Measurements from ENCODE around the gene HLCS.

DNA sequence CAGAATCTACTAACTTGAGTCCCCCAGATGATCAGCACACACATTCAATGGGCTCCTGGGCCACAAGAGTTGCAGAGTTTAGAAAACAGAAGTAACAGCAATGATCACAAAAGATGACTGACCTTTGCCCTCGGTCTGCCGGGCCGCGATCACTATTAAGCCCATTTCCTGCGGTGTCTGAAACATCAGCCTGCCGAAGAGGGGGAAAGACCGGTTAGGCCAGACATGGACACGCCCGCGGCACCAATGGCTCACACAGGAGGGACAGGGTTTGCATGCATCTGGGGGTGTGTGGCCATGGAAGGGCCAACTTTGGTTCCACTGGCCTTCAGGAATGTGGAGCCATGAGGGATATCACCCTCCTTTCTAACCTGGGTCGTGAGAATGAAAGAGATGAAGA, 199.4 kb downstream of the HLCS start:
- TF ChIP-seq, protein P1, sequence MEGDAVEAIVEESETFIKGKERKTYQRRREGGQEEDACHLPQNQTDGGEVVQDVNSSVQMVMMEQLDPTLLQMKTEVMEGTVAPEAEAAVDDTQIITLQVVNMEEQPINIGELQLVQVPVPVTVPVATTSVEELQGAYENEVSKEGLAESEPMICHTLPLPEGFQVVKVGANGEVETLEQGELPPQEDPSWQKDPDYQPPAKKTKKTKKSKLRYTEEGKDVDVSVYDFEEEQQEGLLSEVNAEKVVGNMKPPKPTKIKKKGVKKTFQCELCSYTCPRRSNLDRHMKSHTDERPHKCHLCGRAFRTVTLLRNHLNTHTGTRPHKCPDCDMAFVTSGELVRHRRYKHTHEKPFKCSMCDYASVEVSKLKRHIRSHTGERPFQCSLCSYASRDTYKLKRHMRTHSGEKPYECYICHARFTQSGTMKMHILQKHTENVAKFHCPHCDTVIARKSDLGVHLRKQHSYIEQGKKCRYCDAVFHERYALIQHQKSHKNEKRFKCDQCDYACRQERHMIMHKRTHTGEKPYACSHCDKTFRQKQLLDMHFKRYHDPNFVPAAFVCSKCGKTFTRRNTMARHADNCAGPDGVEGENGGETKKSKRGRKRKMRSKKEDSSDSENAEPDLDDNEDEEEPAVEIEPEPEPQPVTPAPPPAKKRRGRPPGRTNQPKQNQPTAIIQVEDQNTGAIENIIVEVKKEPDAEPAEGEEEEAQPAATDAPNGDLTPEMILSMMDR (IDR thresholded peaks at IDR 0.05) = no peak
- no peak for TF ChIP-seq POLR2A (IDR thresholded peaks at IDR 0.05)

All from breast epithelium (tissue), 3 donors.